LNCAP (cell line): ENCODE data around the gene ZNF609.

Experiments
- TF ChIP-seq, protein P1 (sequence below): fragments of 450-650 bp; IDR thresholded peaks from 2 replicates; pipeline ENCODE4 v1.5.1; 2017; ENCODE audit warnings: mild to moderate bottlenecking

Gene ZNF609

DNA sequence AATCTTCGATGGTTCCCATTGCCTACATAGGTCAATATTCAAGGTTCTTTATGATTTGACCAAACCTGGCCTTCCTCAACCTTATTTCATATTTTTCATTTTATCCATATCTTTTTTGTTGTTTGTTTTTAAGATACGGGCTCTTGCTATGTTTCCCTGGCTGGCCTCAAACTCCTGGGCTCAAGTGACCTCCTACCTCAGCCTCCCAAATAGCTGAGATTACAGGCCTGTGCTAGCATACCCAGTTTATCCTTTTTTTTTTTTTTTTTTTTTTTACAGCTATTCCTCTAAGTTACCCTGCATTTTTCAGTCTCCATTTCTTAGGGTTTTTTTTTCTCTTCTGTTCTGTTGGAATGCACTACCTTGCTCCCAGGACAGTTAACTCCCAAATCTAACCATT lies 14.5 kb downstream of the ZNF609 start:
- TF ChIP-seq, protein P1, sequence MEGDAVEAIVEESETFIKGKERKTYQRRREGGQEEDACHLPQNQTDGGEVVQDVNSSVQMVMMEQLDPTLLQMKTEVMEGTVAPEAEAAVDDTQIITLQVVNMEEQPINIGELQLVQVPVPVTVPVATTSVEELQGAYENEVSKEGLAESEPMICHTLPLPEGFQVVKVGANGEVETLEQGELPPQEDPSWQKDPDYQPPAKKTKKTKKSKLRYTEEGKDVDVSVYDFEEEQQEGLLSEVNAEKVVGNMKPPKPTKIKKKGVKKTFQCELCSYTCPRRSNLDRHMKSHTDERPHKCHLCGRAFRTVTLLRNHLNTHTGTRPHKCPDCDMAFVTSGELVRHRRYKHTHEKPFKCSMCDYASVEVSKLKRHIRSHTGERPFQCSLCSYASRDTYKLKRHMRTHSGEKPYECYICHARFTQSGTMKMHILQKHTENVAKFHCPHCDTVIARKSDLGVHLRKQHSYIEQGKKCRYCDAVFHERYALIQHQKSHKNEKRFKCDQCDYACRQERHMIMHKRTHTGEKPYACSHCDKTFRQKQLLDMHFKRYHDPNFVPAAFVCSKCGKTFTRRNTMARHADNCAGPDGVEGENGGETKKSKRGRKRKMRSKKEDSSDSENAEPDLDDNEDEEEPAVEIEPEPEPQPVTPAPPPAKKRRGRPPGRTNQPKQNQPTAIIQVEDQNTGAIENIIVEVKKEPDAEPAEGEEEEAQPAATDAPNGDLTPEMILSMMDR = no peak

DNA sequence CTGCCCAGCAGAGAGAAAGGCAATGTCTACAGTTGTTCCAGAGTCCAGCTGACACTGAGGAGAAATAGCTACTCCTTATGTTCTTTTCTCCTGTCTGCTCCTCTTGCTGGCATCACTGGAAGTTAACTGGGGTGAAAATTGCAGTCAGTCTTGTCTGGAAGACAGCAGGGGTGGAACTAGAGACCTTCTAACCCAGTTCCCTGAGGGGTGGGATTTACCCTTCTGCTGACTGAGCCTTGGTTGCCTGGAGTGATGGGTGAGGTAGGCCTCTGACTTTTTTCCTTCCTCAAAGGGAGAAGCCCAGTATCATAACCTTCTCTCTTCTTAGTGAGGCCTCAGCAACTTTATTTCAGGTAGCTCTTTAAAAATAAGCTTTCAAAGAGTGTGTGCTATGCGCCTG lies 16.2 kb downstream of the ZNF609 start:
- TF ChIP-seq, protein P1 = no peak

DNA sequence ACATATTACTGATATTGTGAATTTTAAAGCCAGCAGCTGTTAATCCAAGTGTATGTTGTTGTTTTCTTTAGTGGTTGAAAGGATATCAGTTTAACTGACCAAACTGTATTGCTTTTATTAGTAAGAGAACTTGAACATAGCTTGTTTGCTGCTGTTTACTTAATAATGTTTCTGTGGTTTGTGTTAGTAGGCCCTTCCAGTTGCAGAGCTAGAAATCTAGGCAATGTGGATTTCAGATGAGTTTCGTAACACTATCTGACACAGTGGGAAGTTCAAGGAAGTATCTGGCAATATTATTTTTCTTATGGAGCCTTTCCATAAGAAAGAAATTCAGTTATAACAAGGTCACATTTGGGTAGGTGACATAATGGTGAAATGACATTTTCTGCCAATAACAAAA lies 18.5 kb downstream of the ZNF609 start:
- TF ChIP-seq, protein P1 = no peak

DNA sequence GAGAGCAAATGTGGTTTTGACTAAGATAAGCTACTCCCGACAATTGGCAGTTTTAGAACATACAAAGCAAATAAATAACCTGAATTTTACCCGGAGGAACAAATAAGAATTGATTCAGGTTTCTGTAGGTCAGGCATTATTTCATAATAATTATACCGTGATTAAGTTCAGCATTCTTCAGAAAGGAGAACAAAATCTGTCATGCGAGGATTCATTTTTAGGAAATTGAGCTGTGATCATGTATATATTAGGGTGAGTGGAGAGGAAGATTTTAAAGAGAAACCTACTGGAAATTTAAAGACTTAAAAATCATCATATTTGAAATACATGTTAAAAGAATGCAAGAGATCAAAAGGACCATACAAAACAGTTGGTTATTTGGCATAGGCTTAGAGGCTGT lies 20.5 kb downstream of the ZNF609 start:
- TF ChIP-seq, protein P1 = no peak

DNA sequence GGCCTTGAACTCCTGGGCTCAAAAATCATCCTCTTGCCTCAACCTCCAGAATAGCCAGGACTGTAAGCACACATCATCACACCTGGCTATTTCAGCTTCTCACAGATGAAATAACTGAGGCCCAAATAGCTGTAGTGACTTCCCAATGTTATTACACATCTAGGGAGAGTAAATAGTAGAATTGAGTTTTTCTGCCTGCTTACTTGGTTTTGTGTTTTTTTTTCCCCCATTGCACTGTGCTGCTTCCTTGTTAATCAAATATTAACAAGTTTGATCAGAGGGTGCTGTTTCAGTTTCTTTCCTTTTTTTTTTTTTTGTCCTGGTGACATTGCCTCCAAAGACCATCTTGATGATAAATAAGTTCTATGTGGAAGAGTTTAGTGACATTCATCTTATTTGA lies 23.4 kb downstream of the ZNF609 start:
- TF ChIP-seq, protein P1 = no peak

DNA sequence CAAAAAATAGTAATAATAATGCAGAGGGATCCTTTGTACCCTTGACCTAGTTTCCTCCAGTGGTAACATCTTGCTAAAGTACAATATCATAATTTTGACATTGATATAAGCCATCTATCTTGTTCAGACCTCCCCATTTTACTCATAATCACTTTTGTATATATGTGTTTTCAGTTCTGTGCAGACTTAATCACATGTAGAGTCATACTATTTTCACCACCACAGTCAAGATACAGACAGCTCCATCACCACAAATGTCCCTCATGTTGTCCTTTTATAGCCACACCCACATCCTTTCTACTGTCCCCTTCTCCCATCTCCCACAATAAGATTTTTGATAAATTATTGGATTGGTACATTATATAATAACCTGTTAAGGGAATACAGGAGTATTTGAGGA lies 25.4 kb downstream of the ZNF609 start:
- TF ChIP-seq, protein P1 = no peak

DNA sequence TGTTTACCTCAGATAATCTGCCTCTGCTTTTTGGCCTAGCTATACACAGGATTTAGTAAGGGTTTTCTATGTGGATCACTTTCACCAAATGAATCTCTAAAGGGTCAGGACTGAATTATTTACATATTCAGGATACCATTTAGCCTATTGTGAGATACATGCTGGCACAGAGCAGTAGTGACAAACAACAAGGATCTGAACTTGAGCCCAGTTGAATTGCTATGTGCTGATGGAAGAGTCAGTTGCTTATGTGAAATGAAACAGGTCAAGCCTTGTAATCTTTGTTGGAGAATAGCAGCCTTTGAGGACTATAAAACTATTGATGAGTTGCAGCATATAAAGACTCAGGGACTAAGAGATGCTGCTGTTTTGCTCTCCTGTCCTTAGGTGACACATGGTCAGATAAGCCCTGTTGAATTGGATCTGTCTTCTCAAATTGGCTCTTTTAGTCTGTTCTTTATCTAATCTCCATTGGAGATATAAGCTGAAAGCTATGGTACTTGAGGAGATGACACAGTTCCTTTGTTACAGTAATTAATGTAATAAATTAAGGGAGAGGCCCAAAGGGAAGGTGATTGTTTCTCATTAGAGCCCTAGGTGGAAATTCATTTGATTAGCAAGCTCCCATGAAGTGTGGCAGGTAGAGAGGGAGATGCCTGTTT lies 30.4 kb downstream of the ZNF609 start:
- TF ChIP-seq, protein P1 = no peak

DNA sequence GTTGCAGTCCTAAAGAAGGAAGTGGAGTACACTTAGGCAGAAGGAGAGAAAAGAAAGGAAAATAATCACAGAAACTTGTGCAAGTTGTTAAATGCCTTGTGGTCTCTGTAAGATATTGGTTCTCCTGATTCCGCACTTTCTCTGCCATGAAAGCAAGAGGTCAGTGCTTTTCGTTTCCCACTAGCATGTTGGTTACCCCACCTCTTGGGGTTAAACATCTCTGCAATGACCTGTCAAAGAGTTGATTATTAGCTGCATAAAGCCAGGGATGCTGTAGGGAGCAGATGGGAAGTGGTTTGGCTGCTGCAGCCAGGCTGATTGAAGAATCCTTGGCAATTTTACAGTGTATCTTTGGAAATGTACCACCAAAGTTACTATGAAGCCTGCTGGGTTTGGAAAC lies 33.3 kb downstream of the ZNF609 start:
- TF ChIP-seq, protein P1 = no peak
